Lung microvascular endothelial cell (primary cell): ENCODE measurements around the gene NUDT9. TPM values are rescaled to one million over a fixed set of nuclear protein-coding genes. Genes with fewer than 3 reads are reported as not detected.
A peak's percentile ranks its signal among the peaks of the same experiment; 100 is the strongest.
"Not testable (repeated sequence)": the region's sequence is repeated elsewhere in the genome, so short reads cannot be mapped to it uniquely, and the experiment has no call there.

Experiments used
- DNase-seq, 2 donors: peaks; one replicate each; pipeline versions ENCODE4 v3.0.0 to v3.0.0-alpha.2; 2010; ENCODE audit warnings: low read depth in 2 of 2
- total RNA-seq: library from RNA; depleted of rRNA; stranded (reverse); fragments of >200 nt; gene quantifications from 2 replicates; pipeline ENCODE4 v1.2.1, GENCODE V29; 2014

Gene NUDT9
- total RNA-seq, 1 donor from 2014 or later, result 14.1 TPM

- no peak for DNase-seq
These were observed 36.5 kb downstream of the NUDT9 start for GRCh38 chr4:87458913-87459312.

GRCh38 chr4:87461281-87461700 is 38.9 kb downstream of the NUDT9 start:
- DNase-seq, result no peak

GRCh38 chr4:87462102-87462501 is 39.7 kb downstream of the NUDT9 start:
- no peak for DNase-seq

- DNase-seq, result peak; percentile 69 to 75
These were observed 43.5 kb downstream of the NUDT9 start for GRCh38 chr4:87465739-87466366.

GRCh38 chr4:87469390-87469789 is 47.0 kb downstream of the NUDT9 start:
- no peak for DNase-seq

- DNase-seq, result no peak
These were observed 54.6 kb downstream of the NUDT9 start for GRCh38 chr4:87476934-87477333.

GRCh38 chr4:87478732-87479250 is 56.4 kb downstream of the NUDT9 start:
- DNase-seq, result no peak

- no peak for DNase-seq
These were observed 59.0 kb downstream of the NUDT9 start for GRCh38 chr4:87481377-87481776.

GRCh38 chr4:87483247-87483646 is 60.9 kb downstream of the NUDT9 start:
- DNase-seq, result not testable (repeated sequence)

- peak in 1 of 2 donors; percentile 21 for DNase-seq
These were observed 66.3 kb downstream of the NUDT9 start for GRCh38 chr4:87488666-87489065.

- peak; percentile 56 to 61 for DNase-seq
These were observed 67.3 kb downstream of the NUDT9 start for GRCh38 chr4:87489678-87490077.

GRCh38 chr4:87490664-87491369 is 68.4 kb downstream of the NUDT9 start:
- DNase-seq, result no peak

- no peak for DNase-seq
These were observed 69.1 kb downstream of the NUDT9 start for GRCh38 chr4:87491436-87491835.

GRCh38 chr4:87491851-87492250 is 69.5 kb downstream of the NUDT9 start:
- DNase-seq, result not testable (repeated sequence)

GRCh38 chr4:87493115-87493514 is 70.7 kb downstream of the NUDT9 start:
- no peak for DNase-seq

- DNase-seq, result no peak
These were observed 74.8 kb downstream of the NUDT9 start for GRCh38 chr4:87497159-87497558.

- no peak for DNase-seq
These were observed 75.2 kb downstream of the NUDT9 start for GRCh38 chr4:87497578-87497977.

- no peak for DNase-seq
These were observed 76.1 kb downstream of the NUDT9 start for GRCh38 chr4:87498446-87498900.

GRCh38 chr4:87499403-87500091 is 77.2 kb downstream of the NUDT9 start:
- no peak for DNase-seq

- DNase-seq, result no peak
These were observed 77.7 kb downstream of the NUDT9 start for GRCh38 chr4:87500092-87500462.

- DNase-seq, result peak; percentile 77 to 78
These were observed 80.3 kb downstream of the NUDT9 start for GRCh38 chr4:87502580-87503238.

GRCh38 chr4:87505862-87506261 is 83.5 kb downstream of the NUDT9 start:
- no peak for DNase-seq
